Measurements from ENCODE around the gene LIPC. TPM values are rescaled to one million over a fixed set of nuclear protein-coding genes. Genes with fewer than 3 reads are reported as not detected.

Gene LIPC
- polyA plus RNA-seq, 1 donor (not counting 4 experiments of a cell fraction or from before 2014, with no cell fraction given), result not detected

DNA sequence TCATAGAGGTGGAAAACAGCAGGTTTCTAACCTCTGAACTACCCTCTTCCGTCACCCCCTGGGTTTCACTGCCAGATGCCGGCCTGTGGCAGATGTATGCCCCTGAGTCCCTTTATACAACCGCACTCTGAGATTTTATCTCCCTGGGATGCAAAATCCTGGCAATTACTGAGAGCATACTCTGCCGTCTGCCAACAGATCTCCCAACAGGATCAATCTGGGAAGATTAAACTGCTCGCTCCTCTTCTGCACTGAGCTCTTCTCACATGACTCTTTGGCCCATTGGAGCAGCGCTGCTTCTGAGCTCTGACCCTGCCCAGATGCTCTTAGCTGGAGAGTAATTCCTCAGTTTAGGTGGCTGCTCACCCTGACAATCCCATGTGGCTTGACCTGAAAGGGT, 133.2 kb downstream of the LIPC start:
- Histone ChIP-seq H3K4me1 (ENCODE audit: control insufficient read depth, extremely low read depth, insufficient read depth, low read length) (peaks cover 11% of the 10 kb centered on the region), H3K9me1 (ENCODE audit: control insufficient read depth, extremely low read depth, insufficient read depth, low read length) (no peaks in the 10 kb centered on the region), H2AFZ (ENCODE audit: control insufficient read depth, low read length) (no peak overlapping the region), H3K4me3 (ENCODE audit: control insufficient read depth in 2 of 3, extremely low read depth in 1 of 3, insufficient read depth in 2 of 3, low read depth in 1 of 3, low read length in 3 of 3) (no peak overlapping the region), H3K27ac (ENCODE audit: control insufficient read depth, insufficient read depth, low read length) (no peak overlapping the region), H4K20me1 (ENCODE audit: control insufficient read depth, extremely low read depth, insufficient read depth, low read length) (no peaks in the 10 kb centered on the region), H3K9me3 (ENCODE audit: control insufficient read depth, low read depth, low read length) (no peaks in the 10 kb centered on the region), H3K9ac (ENCODE audit: control insufficient read depth, extremely low read depth, insufficient read depth, low read length) (no peak overlapping the region), H3K4me2 (ENCODE audit: control insufficient read depth, extremely low read depth, insufficient read depth, low read depth, low read length) (no peak overlapping the region), H3K27me3 (ENCODE audit: control insufficient read depth, extremely low read depth, insufficient read depth, low read length) (no peaks in the 10 kb centered on the region), H3K79me2 (ENCODE audit: control insufficient read depth, insufficient read depth, low read length) (no peaks in the 10 kb centered on the region), H3K36me3 (ENCODE audit: control insufficient read depth in 2 of 2, extremely low read depth in 1 of 2, insufficient read depth in 2 of 2, low read length in 2 of 2) (no peaks in the 10 kb centered on the region)
- TF ChIP-seq CTCF (optimal IDR thresholded peaks at IDR 0.05 in 1 of 3, IDR thresholded peaks at IDR 0.05 in 1 of 3, conservative IDR thresholded peaks at IDR 0.05 in 1 of 3; ENCODE audit: extremely low read depth in 1 of 3, insufficient read depth in 2 of 3, low read length in 3 of 3) (no peak), EZH2 (IDR thresholded peaks at IDR 0.05; ENCODE audit: low read length) (no peak)
- dilution Hi-C loops (cut with MboI; ENCODE audit: extremely low pct_ligation_motif_present, low sequenced_read_pairs), result no loop called here
- DNase-seq (ENCODE audit: low read depth, low spot score), result no peak
- no peak for FAIRE-seq

GRCh38 chr15:58565619-58566018, 133.8 kb downstream of the LIPC start:
- H3K27me3 ChIP-seq (ENCODE audit: control insufficient read depth, extremely low read depth, insufficient read depth, low read length), result no peaks in the 10 kb centered on the region
- DNase-seq (ENCODE audit: low read depth, low spot score) (no peak), FAIRE-seq (no peak)
- H3K4me3 ChIP-seq (ENCODE audit: control insufficient read depth in 2 of 3, extremely low read depth in 1 of 3, insufficient read depth in 2 of 3, low read depth in 1 of 3, low read length in 3 of 3), result no peak overlapping the region
- no peaks in the 10 kb centered on the region for H3K79me2 ChIP-seq (ENCODE audit: control insufficient read depth, insufficient read depth, low read length)
- H3K36me3 ChIP-seq (ENCODE audit: control insufficient read depth in 2 of 2, extremely low read depth in 1 of 2, insufficient read depth in 2 of 2, low read length in 2 of 2), result no peaks in the 10 kb centered on the region
- H3K9me1 ChIP-seq (ENCODE audit: control insufficient read depth, extremely low read depth, insufficient read depth, low read length), result no peaks in the 10 kb centered on the region
- H3K4me2 ChIP-seq (ENCODE audit: control insufficient read depth, extremely low read depth, insufficient read depth, low read depth, low read length), result no peak overlapping the region
- no peaks in the 10 kb centered on the region for H3K9me3 ChIP-seq (ENCODE audit: control insufficient read depth, low read depth, low read length)
- no peak overlapping the region for H2AFZ ChIP-seq (ENCODE audit: control insufficient read depth, low read length)
- peaks cover 11% of the 10 kb centered on the region for H3K4me1 ChIP-seq (ENCODE audit: control insufficient read depth, extremely low read depth, insufficient read depth, low read length)
- H4K20me1 ChIP-seq (ENCODE audit: control insufficient read depth, extremely low read depth, insufficient read depth, low read length), result no peaks in the 10 kb centered on the region
- dilution Hi-C loops (cut with MboI; ENCODE audit: extremely low pct_ligation_motif_present, low sequenced_read_pairs), result no loop called here
- TF ChIP-seq CTCF (optimal IDR thresholded peaks at IDR 0.05 in 1 of 3, IDR thresholded peaks at IDR 0.05 in 1 of 3, conservative IDR thresholded peaks at IDR 0.05 in 1 of 3; ENCODE audit: extremely low read depth in 1 of 3, insufficient read depth in 2 of 3, low read length in 3 of 3) (no peak), EZH2 (IDR thresholded peaks at IDR 0.05; ENCODE audit: low read length) (no peak)
- H3K9ac ChIP-seq (ENCODE audit: control insufficient read depth, extremely low read depth, insufficient read depth, low read length), result no peak overlapping the region
- H3K27ac ChIP-seq (ENCODE audit: control insufficient read depth, insufficient read depth, low read length), result no peak overlapping the region
